H1 (cell line): ENCODE results near the gene RAD9B. TPM values are rescaled to one million over a fixed set of nuclear protein-coding genes. Genes with fewer than 3 reads are reported as not detected.

ENCODE experiments used
- CEBPB ChIP-seq: IDR thresholded peaks from 2 replicates; pipeline ENCODE4 v1.6.1; 2012; ENCODE audit warnings: low read depth, low read length
- CHD2 ChIP-seq: IDR thresholded peaks from 2 replicates; pipeline ENCODE4 v1.6.1; 2012; ENCODE audit warnings: low read length, improper control_type of control experiment
- CTCF ChIP-seq, 3 experiments: IDR thresholded peaks; 1 replicate in 2 of 3; 2 replicates in 1 of 3; pipeline versions ENCODE4 v1.5.1 to v1.6.1; 2011; ENCODE audit warnings: low read length in 3 of 3, mild to moderate bottlenecking in 3 of 3, inconsistent platforms in 2 of 3, low read depth in 1 of 3, moderate library complexity in 1 of 3; ENCODE audit not compliant: insufficient read depth in 1 of 3; ENCODE audit errors: control extremely low read depth in 1 of 3
- PHF8 ChIP-seq: fragments of 200-600 bp; sonication (generic); conservative IDR thresholded peaks from 2 replicates; pipeline ENCODE4 v1.7.1; 2012; ENCODE audit warnings: low read depth, mild to moderate bottlenecking, inconsistent platforms, low read length, moderate library complexity
- RAD21 ChIP-seq, 2 experiments: IDR thresholded peaks in 1 of 2; conservative IDR thresholded peaks in 1 of 2; 2 replicates each; pipeline ENCODE4 v1.6.1; 2011; ENCODE audit warnings: low read depth in 2 of 2, low read length in 2 of 2, improper control_type of control experiment in 1 of 2, inconsistent platforms in 1 of 2, mild to moderate bottlenecking in 1 of 2, moderate library complexity in 1 of 2
- RXRA ChIP-seq: IDR thresholded peaks from 2 replicates; pipeline ENCODE4 v1.6.1; 2011; ENCODE audit warnings: low read depth, mild to moderate bottlenecking, low read length, moderate library complexity; ENCODE audit not compliant: insufficient read depth
- polyA plus RNA-seq, 7 experiments: library from polyadenylated mRNA; depleted of rRNA in 3 of 7; stranded (reverse) in 5 of 7; unstranded in 2 of 7; fragments of >200 nt in 5 of 7; fragments of 200-250 nt in 2 of 7; gene quantifications; 1 replicate in 5 of 7; 2 replicates in 1 of 7; 4 replicates in 1 of 7; pipeline versions ENCODE4 v1.2.1 to v1.2.3, GENCODE V29; 2011 to 2013; ENCODE audit warnings: missing spikeins in 2 of 7, mixed read lengths in 2 of 7
- total RNA-seq: library from RNA; stranded (reverse); fragmentation: NEBNext Ultra II Directional; extraction: Animal tissue kit (Norgen Biotek cat#: 25700); gene quantifications from 2 replicates; pipeline ENCODE4 v1.2.1, GENCODE V29; 2021

RAD9B gene
- total and polyA plus RNA-seq, 2 of the 8 experiments (the other 6 are each of a cell fraction or from before 2014, with no cell fraction given): 0.06 TPM; not detected in 1

- TF ChIP-seq CTCF (IDR thresholded peaks at IDR 0.05; ENCODE audit: control extremely low read depth in 1 of 3, insufficient read depth in 1 of 3, low read depth in 1 of 3, low read length in 3 of 3): no peak
- TF ChIP-seq RXRA: no peak
- no peak for TF ChIP-seq CHD2
- TF ChIP-seq RAD21 (IDR thresholded peaks at IDR 0.05 in 1 of 2, conservative IDR thresholded peaks at IDR 0.05 in 1 of 2; ENCODE audit: low read depth in 2 of 2, low read length in 2 of 2): no peak
- TF ChIP-seq PHF8: no peak
- no peak for TF ChIP-seq CEBPB
- TF ChIP-seq, all 59 proteins: peak for 0
Measured at GRCh38 chr12:110508071-110508586, 6.0 kb downstream of the RAD9B start (continued).
